Heart left ventricle (tissue), 13 donors: Measurements from ENCODE around the gene POLR1G.

ENCODE experiments used
- POLR2A ChIP-seq, 2 donors: fragments of 450-650 bp; IDR thresholded peaks; one replicate each; pipeline ENCODE4 v1.6.1; 2017; ENCODE audit warnings: antibody characterized with exemption in 2 of 2, mild to moderate bottlenecking in 2 of 2, moderate library complexity in 2 of 2
- TF ChIP-seq, protein P1 (sequence below), 12 donors: fragments of 200-600 bp; sonication (generic) in 4 of 12; IDR thresholded peaks; one replicate each; pipeline versions ENCODE4 v1.5.0 to v1.8.0; 2018 to 2022; ENCODE audit warnings: antibody characterized with exemption in 12 of 12, mild to moderate bottlenecking in 5 of 12
- donor health status: ischemic (EF 13 %, LVEDD 7.1; RV severe dilation, severe dysfunction).
- donor health status: DM: no; HTN: yes; CAD: no.
- donor health status: DM: no; HTN: no; CAD: no.
- donor health status: ischemic (EF 25% LVEDD 6.9; RV normal size, moderate dysfunction).
- donor health status: ischemic (EF 25% LVEDD 5.7; RV mildly dilated, moderate dysfunction).
- donor health status: ischemic (EF 35%, LVEDD 5.7; RV mildly dilated, moderate dysfunction).
- donor health status: nonischemic (EF 11% LVEDD 7.7; RV severe dilation, severe dysfunction).
- donor health status: DM: yes; HTN: yes; CAD: no.
- donor health status: PGD.
- donor health status: ischemic (EF 29% LVEDD 5.4; RV normal size, mild dysfunction).
- donor health status: nonischemic (EF 23%, LVEDD 6.1; RV moderate dilation, normal function).

DNA sequence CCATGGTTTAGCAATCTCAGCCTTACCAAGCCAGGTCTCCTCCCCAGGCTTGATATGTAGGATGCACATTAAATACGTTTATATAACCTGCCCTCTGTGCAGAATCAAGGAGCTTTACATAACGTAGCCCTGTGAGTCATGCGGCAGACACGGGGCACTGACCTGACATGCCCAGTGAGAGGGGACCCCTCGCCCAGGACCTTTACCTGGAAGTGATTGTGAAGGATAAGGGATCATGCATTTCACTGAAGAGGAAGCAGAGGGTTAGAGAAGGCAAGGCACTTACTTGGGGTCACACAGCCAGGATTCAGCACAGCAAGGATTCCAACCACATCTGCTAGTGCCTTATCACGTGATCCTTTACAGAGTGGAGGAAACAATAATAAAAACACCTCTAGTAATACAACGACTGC, 42.4 kb downstream of the POLR1G start:
- TF ChIP-seq, protein P1, sequence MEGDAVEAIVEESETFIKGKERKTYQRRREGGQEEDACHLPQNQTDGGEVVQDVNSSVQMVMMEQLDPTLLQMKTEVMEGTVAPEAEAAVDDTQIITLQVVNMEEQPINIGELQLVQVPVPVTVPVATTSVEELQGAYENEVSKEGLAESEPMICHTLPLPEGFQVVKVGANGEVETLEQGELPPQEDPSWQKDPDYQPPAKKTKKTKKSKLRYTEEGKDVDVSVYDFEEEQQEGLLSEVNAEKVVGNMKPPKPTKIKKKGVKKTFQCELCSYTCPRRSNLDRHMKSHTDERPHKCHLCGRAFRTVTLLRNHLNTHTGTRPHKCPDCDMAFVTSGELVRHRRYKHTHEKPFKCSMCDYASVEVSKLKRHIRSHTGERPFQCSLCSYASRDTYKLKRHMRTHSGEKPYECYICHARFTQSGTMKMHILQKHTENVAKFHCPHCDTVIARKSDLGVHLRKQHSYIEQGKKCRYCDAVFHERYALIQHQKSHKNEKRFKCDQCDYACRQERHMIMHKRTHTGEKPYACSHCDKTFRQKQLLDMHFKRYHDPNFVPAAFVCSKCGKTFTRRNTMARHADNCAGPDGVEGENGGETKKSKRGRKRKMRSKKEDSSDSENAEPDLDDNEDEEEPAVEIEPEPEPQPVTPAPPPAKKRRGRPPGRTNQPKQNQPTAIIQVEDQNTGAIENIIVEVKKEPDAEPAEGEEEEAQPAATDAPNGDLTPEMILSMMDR (IDR thresholded peaks at IDR 0.05) = no peak
- TF ChIP-seq POLR2A (IDR thresholded peaks at IDR 0.05) = no peak
